Lower leg skin (tissue), 4 donors: ENCODE results near the gene AGER. TPM values are rescaled to one million over a fixed set of nuclear protein-coding genes. Genes with fewer than 3 reads are reported as not detected.
A peak's percentile ranks its signal among the peaks of the same experiment; 100 is the strongest.

Source experiments
- DNase-seq, 2 donors: peaks; one replicate each; pipeline ENCODE4 v3.0.0-alpha.2; 2019; ENCODE audit warnings: low spot score in 2 of 2
- H3K4me3 ChIP-seq: fragments of 200-600 bp; sonication (generic); 2 replicates; pipeline ENCODE4 v1.5.1; 2017; ENCODE audit warnings: mild to moderate bottlenecking, low read depth; ENCODE audit not compliant: poor library complexity, severe bottlenecking
- CTCF ChIP-seq, 3 donors: fragments of 450-650 bp; IDR thresholded peaks; one replicate each; pipeline ENCODE4 v1.5.1; 2016; ENCODE audit warnings: antibody characterized with exemption in 3 of 3, mild to moderate bottlenecking in 3 of 3, moderate library complexity in 2 of 3
- POLR2A ChIP-seq, 2 donors: fragments of 450-650 bp; IDR thresholded peaks; one replicate each; pipeline ENCODE4 v1.6.1; 2016 to 2017; ENCODE audit warnings: antibody characterized with exemption in 2 of 2, mild to moderate bottlenecking in 1 of 2, moderate library complexity in 1 of 2
- WGBS, 2 donors: methylation state at CpG; one replicate each; pipeline ENCODE4 v1.1.5; 2018; 5-methylcytosine and 5-hydroxymethylcytosine counted together
- intact Hi-C: fragments of 100-400 bp; cut with DNase I; formaldehyde crosslinking; loops from one replicate; pipeline ENCODE4 v1.15.0; 2023; ENCODE audit warnings: low total_unique reads
- total RNA-seq, 4 donors: library from RNA; depleted of rRNA; stranded (reverse); fragments of >200 nt; gene quantifications; one replicate each; pipeline ENCODE4 v1.1.0, GENCODE V29; 2016

The AGER gene
- total RNA-seq, 4 donors from 2014 or later, result 0.56 to 4.1 (median 2.3) TPM

GRCh38 chr6:32192608-32193039 is 8.6 kb upstream of the AGER start, which contains the start of gene GPSM3:
TSS of gene GPSM3 (minus strand) at chr6:32192643. CDS start at chr6:32192513, 130 bp downstream.
- WGBS, 2 donors, result 20 to 32% methylated on average over 5 of the region's 5 CpGs
- intact Hi-C loops, result loop anchor here (10.0 kb wide), 1 partner anchor 68 kb away; the partner anchor contains the start of gene ATF6B
- peak in 1 of 2 donors; percentile 94 for DNase-seq
- TF ChIP-seq POLR2A (IDR thresholded peaks at IDR 0.05), result no peak
- no peak for TF ChIP-seq CTCF (IDR thresholded peaks at IDR 0.05)
- no peak within 1 kb of the TSS for H3K4me3 ChIP-seq

GRCh38 chr6:32191696-32192607 is 7.9 kb upstream of the AGER start:
- no peak for DNase-seq
- no peak overlapping the region for H3K4me3 ChIP-seq
- no peak for TF ChIP-seq POLR2A (IDR thresholded peaks at IDR 0.05)
- TF ChIP-seq CTCF (IDR thresholded peaks at IDR 0.05), result no peak
- 68 to 71% methylated on average over 15 of the region's 15 CpGs for WGBS, 2 donors
- intact Hi-C loops, result loop anchor here (10.0 kb wide), 1 partner anchor 67 kb away; the partner anchor contains the start of gene ATF6B

- H3K4me3 ChIP-seq, result no peak overlapping the region
- intact Hi-C loops, result loop anchor here (10.0 kb wide), 1 partner anchor 66 kb away; the partner anchor contains the start of gene ATF6B
- WGBS, 2 donors, result 70 to 81% methylated on average over 8 of the region's 8 CpGs
- DNase-seq, result no peak
- no peak for TF ChIP-seq POLR2A (IDR thresholded peaks at IDR 0.05)
- TF ChIP-seq CTCF (IDR thresholded peaks at IDR 0.05), result no peak
Measured at GRCh38 chr6:32190911-32191677, 7.0 kb upstream of the AGER start.

GRCh38 chr6:32190054-32190851 is 6.2 kb upstream of the AGER start, which contains the start of gene PBX2:
TSS of gene PBX2 (minus strand) at chr6:32190202. CDS start at chr6:32189915, 287 bp downstream.
- peak within 1 kb of the TSS; percentile 53 for H3K4me3 ChIP-seq
- peak; percentile 94 to 98 for DNase-seq
- peak in 1 of 2 donors; percentile 69 for TF ChIP-seq POLR2A (IDR thresholded peaks at IDR 0.05)
- TF ChIP-seq CTCF (IDR thresholded peaks at IDR 0.05), result no peak
- 1 to 5% methylated on average over 17 to 22 of the region's 23 CpGs for WGBS, 2 donors
- intact Hi-C loops, result loop anchor here (10.0 kb wide), 1 partner anchor 65 kb away; the partner anchor contains the start of gene ATF6B

GRCh38 chr6:32189742-32190053 is 5.6 kb upstream of the AGER start:
- no peak for DNase-seq
- H3K4me3 ChIP-seq, result peak overlapping the region; percentile 53
- intact Hi-C loops, result loop anchor here (10.0 kb wide), 1 partner anchor 65 kb away; the partner anchor contains the start of gene ATF6B
- no peak for TF ChIP-seq CTCF (IDR thresholded peaks at IDR 0.05)
- TF ChIP-seq POLR2A (IDR thresholded peaks at IDR 0.05), result no peak
- WGBS, 2 donors, result 0 to 12% methylated on average over 4 to 5 of the region's 23 CpGs
